HL-60 (cell line): ENCODE data around the gene TEAD4.

Experiments used
- DNase-seq, 2 experiments: peaks; one replicate each; pipeline ENCODE4 v3.0.0-alpha.2; 2010 to 2020; ENCODE audit warnings: low read depth in 1 of 2, low spot score in 1 of 2
- H3K27ac ChIP-seq: fragments of 250-450 bp; sonication (Bioruptor Pico); replicated peaks from 2 replicates; pipeline ENCODE4 v1.5.1; 2020; ENCODE audit warnings: mild to moderate bottlenecking, moderate library complexity
- H3K27me3 ChIP-seq: fragments of 250-450 bp; sonication (Bioruptor Pico); 2 replicates; pipeline ENCODE4 v1.5.1; 2021; ENCODE audit warnings: mild to moderate bottlenecking, moderate library complexity; ENCODE audit not compliant: insufficient read depth, poor library complexity, severe bottlenecking
- H3K4me3 ChIP-seq: replicated peaks from 2 replicates; pipeline ENCODE4 v1.5.1; 2011; ENCODE audit warnings: mild to moderate bottlenecking, control low read depth, low read length; ENCODE audit not compliant: insufficient read depth
- GABPA ChIP-seq: IDR thresholded peaks from 2 replicates; pipeline ENCODE4 v1.6.1; 2012; ENCODE audit warnings: low read depth
- POLR2AphosphoS5 ChIP-seq: IDR thresholded peaks from 2 replicates; pipeline ENCODE4 v1.6.1; 2012; ENCODE audit warnings: low read depth
- SPI1 ChIP-seq: IDR thresholded peaks from 2 replicates; pipeline ENCODE4 v1.6.1; 2012; ENCODE audit warnings: low read depth, mild to moderate bottlenecking, borderline replicate concordance
- TF ChIP-seq, protein P1 (sequence below): IDR thresholded peaks from 2 replicates; pipeline ENCODE4 v1.6.1; 2012; ENCODE audit warnings: low read depth; ENCODE audit not compliant: insufficient replicate concordance
- TF ChIP-seq, protein P2 (sequence below): IDR thresholded peaks from one replicate; pipeline ENCODE4 v1.5.1; 2011; ENCODE audit warnings: low read length, control low read depth, inconsistent platforms; ENCODE audit not compliant: insufficient read depth

TEAD4 gene

DNA sequence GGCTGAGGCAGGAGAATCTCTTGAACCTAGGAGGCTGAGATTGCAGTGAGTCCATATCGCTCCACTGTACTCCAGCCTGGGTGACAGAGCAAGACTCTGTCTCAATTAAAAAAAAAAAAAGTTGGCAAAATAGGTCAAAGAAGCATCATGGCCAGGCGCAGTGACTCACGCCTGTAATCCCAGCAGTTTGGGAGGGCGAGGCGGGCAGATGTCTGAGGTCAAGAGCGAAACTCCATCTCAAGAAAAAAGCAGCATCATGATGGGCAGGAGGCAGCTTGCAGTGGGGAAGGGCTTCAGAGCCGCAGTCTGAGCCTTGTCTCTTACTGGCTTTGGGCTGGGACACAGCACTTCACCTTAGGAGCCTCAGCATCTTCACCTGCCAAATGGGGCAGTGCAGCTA, 21.4 kb downstream of the TEAD4 start:
- Histone ChIP-seq H3K4me3 (no peak overlapping the region), H3K27me3 (no peaks in the 10 kb centered on the region), H3K27ac (no peak overlapping the region)
- DNase-seq = no peak
- TF ChIP-seq POLR2AphosphoS5 (no peak), GABPA (no peak)

DNA sequence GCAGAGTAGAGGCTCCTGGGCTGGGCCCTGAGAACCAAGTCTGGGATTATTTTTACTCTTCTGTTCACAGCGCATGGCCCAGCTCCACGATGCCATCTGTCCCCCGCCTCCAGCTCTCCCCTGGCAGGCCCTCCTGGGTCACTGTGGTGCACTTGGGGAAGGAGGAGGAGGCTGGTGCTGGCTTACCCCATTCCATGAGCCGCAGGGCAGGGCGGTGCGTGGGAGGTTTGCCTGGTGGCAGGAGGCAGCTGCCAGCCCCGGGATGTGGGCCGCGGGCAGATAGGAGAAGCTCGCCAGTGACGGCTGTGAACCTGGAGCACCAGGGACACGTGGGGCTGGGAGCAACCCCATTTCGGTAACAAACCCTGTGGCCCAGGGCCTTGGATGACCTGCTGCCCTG, 23.2 kb downstream of the TEAD4 start:
- no peak for TF ChIP-seq GABPA
- TF ChIP-seq, protein P1, sequence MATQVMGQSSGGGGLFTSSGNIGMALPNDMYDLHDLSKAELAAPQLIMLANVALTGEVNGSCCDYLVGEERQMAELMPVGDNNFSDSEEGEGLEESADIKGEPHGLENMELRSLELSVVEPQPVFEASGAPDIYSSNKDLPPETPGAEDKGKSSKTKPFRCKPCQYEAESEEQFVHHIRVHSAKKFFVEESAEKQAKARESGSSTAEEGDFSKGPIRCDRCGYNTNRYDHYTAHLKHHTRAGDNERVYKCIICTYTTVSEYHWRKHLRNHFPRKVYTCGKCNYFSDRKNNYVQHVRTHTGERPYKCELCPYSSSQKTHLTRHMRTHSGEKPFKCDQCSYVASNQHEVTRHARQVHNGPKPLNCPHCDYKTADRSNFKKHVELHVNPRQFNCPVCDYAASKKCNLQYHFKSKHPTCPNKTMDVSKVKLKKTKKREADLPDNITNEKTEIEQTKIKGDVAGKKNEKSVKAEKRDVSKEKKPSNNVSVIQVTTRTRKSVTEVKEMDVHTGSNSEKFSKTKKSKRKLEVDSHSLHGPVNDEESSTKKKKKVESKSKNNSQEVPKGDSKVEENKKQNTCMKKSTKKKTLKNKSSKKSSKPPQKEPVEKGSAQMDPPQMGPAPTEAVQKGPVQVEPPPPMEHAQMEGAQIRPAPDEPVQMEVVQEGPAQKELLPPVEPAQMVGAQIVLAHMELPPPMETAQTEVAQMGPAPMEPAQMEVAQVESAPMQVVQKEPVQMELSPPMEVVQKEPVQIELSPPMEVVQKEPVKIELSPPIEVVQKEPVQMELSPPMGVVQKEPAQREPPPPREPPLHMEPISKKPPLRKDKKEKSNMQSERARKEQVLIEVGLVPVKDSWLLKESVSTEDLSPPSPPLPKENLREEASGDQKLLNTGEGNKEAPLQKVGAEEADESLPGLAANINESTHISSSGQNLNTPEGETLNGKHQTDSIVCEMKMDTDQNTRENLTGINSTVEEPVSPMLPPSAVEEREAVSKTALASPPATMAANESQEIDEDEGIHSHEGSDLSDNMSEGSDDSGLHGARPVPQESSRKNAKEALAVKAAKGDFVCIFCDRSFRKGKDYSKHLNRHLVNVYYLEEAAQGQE = no peak
- TF ChIP-seq POLR2AphosphoS5 = no peak
- TF ChIP-seq SPI1 = no peak
- TF ChIP-seq, protein P2, sequence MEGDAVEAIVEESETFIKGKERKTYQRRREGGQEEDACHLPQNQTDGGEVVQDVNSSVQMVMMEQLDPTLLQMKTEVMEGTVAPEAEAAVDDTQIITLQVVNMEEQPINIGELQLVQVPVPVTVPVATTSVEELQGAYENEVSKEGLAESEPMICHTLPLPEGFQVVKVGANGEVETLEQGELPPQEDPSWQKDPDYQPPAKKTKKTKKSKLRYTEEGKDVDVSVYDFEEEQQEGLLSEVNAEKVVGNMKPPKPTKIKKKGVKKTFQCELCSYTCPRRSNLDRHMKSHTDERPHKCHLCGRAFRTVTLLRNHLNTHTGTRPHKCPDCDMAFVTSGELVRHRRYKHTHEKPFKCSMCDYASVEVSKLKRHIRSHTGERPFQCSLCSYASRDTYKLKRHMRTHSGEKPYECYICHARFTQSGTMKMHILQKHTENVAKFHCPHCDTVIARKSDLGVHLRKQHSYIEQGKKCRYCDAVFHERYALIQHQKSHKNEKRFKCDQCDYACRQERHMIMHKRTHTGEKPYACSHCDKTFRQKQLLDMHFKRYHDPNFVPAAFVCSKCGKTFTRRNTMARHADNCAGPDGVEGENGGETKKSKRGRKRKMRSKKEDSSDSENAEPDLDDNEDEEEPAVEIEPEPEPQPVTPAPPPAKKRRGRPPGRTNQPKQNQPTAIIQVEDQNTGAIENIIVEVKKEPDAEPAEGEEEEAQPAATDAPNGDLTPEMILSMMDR = no peak
- no peak for DNase-seq
- H3K4me3 ChIP-seq = no peak overlapping the region
- H3K27ac ChIP-seq = no peak overlapping the region
- H3K27me3 ChIP-seq = no peaks in the 10 kb centered on the region

DNA sequence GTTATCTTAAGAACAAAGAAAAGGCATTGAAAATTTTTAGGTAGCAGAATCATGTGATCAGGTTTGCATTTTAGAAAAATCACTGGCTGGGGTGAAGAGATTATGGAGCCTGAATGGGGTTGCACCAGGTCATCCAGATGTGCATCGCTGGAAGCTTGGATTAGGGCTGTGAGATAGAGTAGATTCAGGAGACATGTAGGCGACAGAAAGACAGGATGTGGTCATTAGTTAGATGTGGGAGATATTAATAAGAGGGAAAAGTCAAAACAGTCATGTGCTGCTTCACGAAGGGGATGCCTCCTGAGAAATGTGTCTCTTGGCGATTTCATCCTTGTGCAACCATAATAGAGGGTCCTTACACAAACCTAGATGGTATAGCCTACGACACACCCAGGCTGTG, 25.1 kb downstream of the TEAD4 start:
- TF ChIP-seq, protein P1 = no peak
- TF ChIP-seq, protein P2 = no peak
- TF ChIP-seq SPI1 (no peak), POLR2AphosphoS5 (no peak), GABPA (no peak)
- DNase-seq = no peak
- H3K27ac ChIP-seq = no peak overlapping the region

DNA sequence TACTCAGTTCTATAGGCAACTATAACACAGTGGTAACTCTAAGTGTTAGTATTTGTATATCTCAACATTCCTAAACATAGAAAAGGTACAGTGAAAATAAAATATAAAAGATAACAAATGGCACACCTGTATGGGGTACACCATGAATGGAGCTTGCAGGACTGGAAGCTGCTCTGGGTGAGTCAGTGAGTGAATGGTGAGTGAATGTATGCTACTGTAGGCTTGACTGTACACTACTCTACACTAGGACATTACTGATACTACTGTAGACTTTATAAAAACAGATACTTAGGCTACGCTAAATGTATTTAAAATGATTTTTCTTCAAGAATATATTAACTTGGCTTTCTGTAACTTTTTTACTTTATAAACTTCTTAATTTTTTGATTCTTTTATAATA, 25.5 kb downstream of the TEAD4 start:
- DNase-seq = no peak
- no peak overlapping the region for H3K4me3 ChIP-seq
- no peak overlapping the region for H3K27ac ChIP-seq
- no peaks in the 10 kb centered on the region for H3K27me3 ChIP-seq
- TF ChIP-seq, protein P2 = no peak
- TF ChIP-seq GABPA (no peak), SPI1 (no peak), POLR2AphosphoS5 (no peak)
- TF ChIP-seq, protein P1 = no peak

More for the DNA sequence above, 25.1 kb downstream of the TEAD4 start:
- Histone ChIP-seq H3K27me3 (no peaks in the 10 kb centered on the region), H3K4me3 (no peak overlapping the region)
